Measurements from ENCODE around the gene PLD1. TPM values are rescaled to one million over a fixed set of nuclear protein-coding genes. Genes with fewer than 3 reads are reported as not detected.

PLD1 gene
- total RNA-seq, 1 donor: 18.1 TPM

- TF ChIP-seq CTCF (IDR thresholded peaks at IDR 0.05; ENCODE audit: extremely low read depth, low read depth, low read length): no peak
- Histone ChIP-seq H3K79me2 (ENCODE audit: insufficient read depth, low read length) (no peaks in the 10 kb centered on the region), H3K27me3 (ENCODE audit: insufficient read depth, low read length) (peaks cover 2% of the 10 kb centered on the region), H4K20me1 (ENCODE audit: insufficient read depth, low read length) (no peaks in the 10 kb centered on the region), H3K9me3 (ENCODE audit: low read depth, low read length) (no peaks in the 10 kb centered on the region), H3K4me3 (ENCODE audit: insufficient read depth, low read length) (no peak overlapping the region), H3K4me2 (ENCODE audit: insufficient read depth, low read length) (no peak overlapping the region), H3K27ac (ENCODE audit: low read depth, low read length) (no peak overlapping the region), H2AFZ (ENCODE audit: low read length) (no peak overlapping the region), H3K36me3 (ENCODE audit: insufficient read depth, low read length) (no peaks in the 10 kb centered on the region), H3K4me1 (ENCODE audit: insufficient read depth, low read length) (no peaks in the 10 kb centered on the region)
- DNase-seq (ENCODE audit: insufficient read length, low spot score, missing footprints): no peak
Measured at GRCh38 chr3:171551296-171551695, 259.0 kb downstream of the PLD1 start.

Other genes starting within 250 kb of the PLD1 start
- gene TMEM212, start 32.9 kb upstream of the PLD1 start, total RNA-seq: not detected in 2 replicates
- 179 TPM in 2 replicates for gene FNDC3B, start 229.1 kb upstream of the PLD1 start, total RNA-seq

Data from osteoblast (primary cell).